ENCODE measurements around the gene SMIM14. TPM values are rescaled to one million over a fixed set of nuclear protein-coding genes. Genes with fewer than 3 reads are reported as not detected.

Gene SMIM14
- total RNA-seq, 1 experiment from 2014 or later: 32.3 TPM

DNA sequence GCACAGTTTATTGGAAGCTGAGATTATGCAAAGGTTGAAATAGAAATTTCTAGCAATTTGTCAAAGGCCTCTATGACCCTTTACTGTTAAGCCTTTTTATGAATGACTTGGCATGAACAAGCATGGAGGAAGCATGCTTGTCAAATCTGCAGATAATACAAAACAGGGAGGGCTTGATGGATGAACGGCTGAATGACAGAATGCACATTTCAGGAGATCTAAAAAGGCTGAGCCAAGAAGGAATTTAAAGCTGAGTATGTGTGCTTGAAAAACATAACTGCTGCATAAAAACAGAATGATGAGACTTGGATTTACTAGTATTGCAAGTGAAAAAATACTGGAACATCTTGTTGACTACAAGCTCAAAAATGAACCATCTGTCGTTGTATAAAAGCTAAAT, 30.2 kb upstream of the SMIM14 start:
- ChIA-PET CTCF (no interaction called here), POLR2A (interaction anchor here (0.9 kb wide), 1 partner anchor 55 kb away, joined by 3 read pairs; no protein-coding TSS in a partner anchor)
- Mint-ChIP-seq H3K4me1 (no peaks in the 10 kb centered on the region), H3K4me3 (no peak overlapping the region), H3K9me3 (peaks cover 3% of the 10 kb centered on the region; the same call in 1 of the 2 replicates), H3K27ac (no peak overlapping the region), H3K36me3 (no peaks in the 10 kb centered on the region), H3K27me3 (ENCODE audit: low read depth) (no peaks in the 10 kb centered on the region)
- DNase-seq (ENCODE audit: low spot score) (no peak), ATAC-seq (no peak)
- TF ChIP-seq GTF2I (CRISPR knock-in tag; conservative IDR thresholded peaks at IDR 0.05): no peak

DNA sequence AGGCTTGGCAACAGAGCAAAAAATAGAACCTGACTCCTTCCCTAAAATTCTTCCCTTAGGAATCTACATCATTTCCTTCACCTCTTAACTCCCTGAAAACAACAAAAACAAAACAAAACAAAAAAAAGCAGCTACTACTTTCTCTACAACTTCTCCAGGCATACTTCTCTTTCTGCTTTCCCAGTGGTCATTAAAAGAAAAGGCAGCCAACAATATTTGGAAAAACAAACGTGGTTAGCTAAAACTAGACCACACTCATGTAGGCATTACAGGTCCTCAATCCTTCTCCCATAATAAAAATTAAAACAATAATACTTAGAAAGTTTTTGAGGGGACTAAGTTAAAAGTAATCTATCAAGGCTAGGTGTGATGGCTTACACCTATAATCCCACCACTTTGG, 29.0 kb upstream of the SMIM14 start:
- DNase-seq (ENCODE audit: low spot score) (no peak), ATAC-seq (no peak)
- Mint-ChIP-seq H3K27me3 (ENCODE audit: low read depth) (no peaks in the 10 kb centered on the region), H3K9me3 (peaks cover 3% of the 10 kb centered on the region; the same call in 1 of the 2 replicates), H3K4me3 (no peak overlapping the region), H3K27ac (no peak overlapping the region), H3K36me3 (no peaks in the 10 kb centered on the region), H3K4me1 (no peaks in the 10 kb centered on the region)
- TF ChIP-seq RORB (CRISPR knock-in tag; IDR thresholded peaks at IDR 0.05) (no peak), JUN (CRISPR knock-in tag; IDR thresholded peaks at IDR 0.05) (no peak), MXD4 (CRISPR knock-in tag; IDR thresholded peaks at IDR 0.05; ENCODE audit: borderline replicate concordance) (no peak), NR2C2 (CRISPR knock-in tag; IDR thresholded peaks at IDR 0.05) (no peak), CREM (CRISPR knock-in tag; IDR thresholded peaks at IDR 0.05) (no peak), ATF3 (CRISPR knock-in tag; conservative IDR thresholded peaks at IDR 0.05) (no peak)
- ChIA-PET POLR2A (interaction anchor here (0.8 kb wide), 1 partner anchor 27 kb away, joined by 4 read pairs; no protein-coding TSS in a partner anchor), CTCF (no interaction called here)

DNA sequence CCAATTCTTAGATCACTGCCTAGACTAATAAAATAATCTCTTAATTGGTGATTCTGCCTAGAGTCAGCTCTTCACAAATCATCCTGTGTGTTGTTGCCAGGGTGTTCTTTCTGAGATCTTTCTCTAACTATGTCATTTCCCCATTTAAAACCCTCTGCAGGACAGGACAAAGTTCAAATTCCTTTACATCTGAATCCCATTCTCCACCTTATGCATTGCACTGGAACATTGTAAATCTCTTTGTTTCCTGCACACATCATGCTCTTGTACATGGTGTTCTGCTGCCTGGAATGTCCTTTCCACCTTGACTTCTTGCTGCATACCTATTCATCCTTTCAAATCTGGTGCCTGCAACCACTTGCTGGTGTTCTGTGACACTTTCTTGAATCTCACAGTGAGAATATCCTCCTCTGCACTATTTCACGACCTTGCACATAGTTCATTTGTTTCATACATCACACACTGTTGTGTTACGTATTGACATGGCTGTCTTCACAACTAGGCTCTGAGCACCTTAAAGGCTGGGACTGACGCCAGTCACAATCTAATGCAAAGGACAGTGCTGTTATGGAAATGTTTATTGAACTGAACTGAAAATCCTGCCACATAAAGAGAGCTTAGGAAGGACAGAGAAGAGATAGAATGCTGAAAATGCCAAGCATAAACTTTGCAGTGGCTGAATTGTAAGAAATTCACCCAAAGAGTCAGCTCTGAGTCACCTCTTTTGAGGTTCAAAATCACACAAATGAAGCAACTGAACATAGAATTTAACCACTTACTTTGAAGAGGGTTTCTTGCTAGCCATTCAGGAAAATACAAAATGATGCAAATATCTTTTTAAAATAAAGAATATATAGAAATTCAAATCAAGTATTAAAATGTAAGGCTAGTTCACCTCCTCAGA, 26.4 kb upstream of the SMIM14 start:
- DNase-seq (ENCODE audit: low spot score): no peak
- TF ChIP-seq HMGXB4 (CRISPR knock-in tag; IDR thresholded peaks at IDR 0.05) (no peak), E2F1 (CRISPR knock-in tag; IDR thresholded peaks at IDR 0.05) (no peak), GABPB1 (CRISPR knock-in tag; IDR thresholded peaks at IDR 0.05) (no peak), ZNF138 (CRISPR knock-in tag; conservative IDR thresholded peaks at IDR 0.05) (no peak), ZNF232 (CRISPR knock-in tag; IDR thresholded peaks at IDR 0.05) (no peak)
- no peaks in the 10 kb centered on the region for H3K9me3 Mint-ChIP-seq
- ATAC-seq: no peak
- H3K36me3 Mint-ChIP-seq: no peaks in the 10 kb centered on the region
- H3K27me3 Mint-ChIP-seq (ENCODE audit: low read depth): no peaks in the 10 kb centered on the region
- H3K4me1 Mint-ChIP-seq: no peaks in the 10 kb centered on the region
- H3K4me3 Mint-ChIP-seq: no peak overlapping the region
- no peak overlapping the region for H3K27ac Mint-ChIP-seq
- CTCF ChIA-PET: no interaction called here
- POLR2A ChIA-PET: interaction anchor here (0.5 kb wide), 1 partner anchor 597 kb away, joined by 3 read pairs; no protein-coding TSS in a partner anchor

DNA sequence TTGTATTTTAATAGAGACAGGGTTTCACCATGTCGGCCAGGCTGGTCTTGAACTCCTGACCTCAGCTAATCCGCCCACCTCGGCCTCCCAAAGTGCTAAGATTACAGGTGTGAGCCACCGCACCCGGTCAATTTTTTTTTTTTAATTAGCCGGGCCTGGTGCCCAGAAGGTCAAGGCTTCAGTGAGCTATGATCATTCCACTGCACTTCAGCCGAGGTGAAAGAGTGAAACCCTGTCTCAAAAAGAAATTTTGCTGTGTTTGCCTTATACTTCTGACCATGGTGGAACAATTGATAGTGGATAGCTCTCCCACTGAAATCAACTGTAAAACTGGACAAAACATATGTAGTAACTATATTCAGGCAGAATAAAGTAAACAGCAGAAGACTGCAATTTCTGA, 24.0 kb upstream of the SMIM14 start:
- ChIA-PET CTCF (interaction anchor here (0.7 kb wide), 1 partner anchor 9 kb away, joined by 3 read pairs; no protein-coding TSS in a partner anchor), POLR2A (interaction anchor here (0.6 kb wide), 1 partner anchor 151 kb away, joined by 11 read pairs; no protein-coding TSS in a partner anchor)
- Mint-ChIP-seq H3K36me3 (no peaks in the 10 kb centered on the region), H3K27ac (no peak overlapping the region), H3K4me3 (no peak overlapping the region), H3K4me1 (no peaks in the 10 kb centered on the region), H3K27me3 (ENCODE audit: low read depth) (no peaks in the 10 kb centered on the region), H3K9me3 (no peaks in the 10 kb centered on the region)
- ATAC-seq: no peak
- DNase-seq (ENCODE audit: low spot score): no peak
- TF ChIP-seq NR3C1 (CRISPR knock-in tag; conservative IDR thresholded peaks at IDR 0.05; ENCODE audit: low read depth) (no peak), E2F4 (CRISPR knock-in tag; IDR thresholded peaks at IDR 0.05; ENCODE audit: borderline replicate concordance, low read depth) (no peak), NFATC4 (CRISPR knock-in tag; IDR thresholded peaks at IDR 0.05) (no peak), MXD4 (CRISPR knock-in tag; IDR thresholded peaks at IDR 0.05; ENCODE audit: borderline replicate concordance) (no peak)
- TF ChIP-seq, protein P1, sequence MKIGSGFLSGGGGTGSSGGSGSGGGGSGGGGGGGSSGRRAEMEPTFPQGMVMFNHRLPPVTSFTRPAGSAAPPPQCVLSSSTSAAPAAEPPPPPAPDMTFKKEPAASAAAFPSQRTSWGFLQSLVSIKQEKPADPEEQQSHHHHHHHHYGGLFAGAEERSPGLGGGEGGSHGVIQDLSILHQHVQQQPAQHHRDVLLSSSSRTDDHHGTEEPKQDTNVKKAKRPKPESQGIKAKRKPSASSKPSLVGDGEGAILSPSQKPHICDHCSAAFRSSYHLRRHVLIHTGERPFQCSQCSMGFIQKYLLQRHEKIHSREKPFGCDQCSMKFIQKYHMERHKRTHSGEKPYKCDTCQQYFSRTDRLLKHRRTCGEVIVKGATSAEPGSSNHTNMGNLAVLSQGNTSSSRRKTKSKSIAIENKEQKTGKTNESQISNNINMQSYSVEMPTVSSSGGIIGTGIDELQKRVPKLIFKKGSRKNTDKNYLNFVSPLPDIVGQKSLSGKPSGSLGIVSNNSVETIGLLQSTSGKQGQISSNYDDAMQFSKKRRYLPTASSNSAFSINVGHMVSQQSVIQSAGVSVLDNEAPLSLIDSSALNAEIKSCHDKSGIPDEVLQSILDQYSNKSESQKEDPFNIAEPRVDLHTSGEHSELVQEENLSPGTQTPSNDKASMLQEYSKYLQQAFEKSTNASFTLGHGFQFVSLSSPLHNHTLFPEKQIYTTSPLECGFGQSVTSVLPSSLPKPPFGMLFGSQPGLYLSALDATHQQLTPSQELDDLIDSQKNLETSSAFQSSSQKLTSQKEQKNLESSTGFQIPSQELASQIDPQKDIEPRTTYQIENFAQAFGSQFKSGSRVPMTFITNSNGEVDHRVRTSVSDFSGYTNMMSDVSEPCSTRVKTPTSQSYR (CRISPR knock-in tag; IDR thresholded peaks at IDR 0.05): no peak

Data from WTC11 (cell line).